H1 (cell line): ENCODE results near the gene SMIM35. TPM values are rescaled to one million over a fixed set of nuclear protein-coding genes. Genes with fewer than 3 reads are reported as not detected.

Experiments used
- SAP30 ChIP-seq: fragments of 300-600 bp; sonication (generic); IDR thresholded peaks from 2 replicates; pipeline ENCODE4 v1.7.1; 2012; ENCODE audit warnings: low read length, moderate library complexity, mild to moderate bottlenecking, inconsistent platforms; ENCODE audit not compliant: insufficient read depth, insufficient replicate concordance
- ZNF274 ChIP-seq: IDR thresholded peaks from 2 replicates; pipeline ENCODE4 v1.7.0; 2012; ENCODE audit warnings: low read length, borderline replicate concordance; ENCODE audit errors: extremely low read depth
- polyA plus RNA-seq, 7 experiments: library from polyadenylated mRNA; depleted of rRNA in 3 of 7; stranded (reverse) in 5 of 7; unstranded in 2 of 7; fragments of >200 nt in 5 of 7; fragments of 200-250 nt in 2 of 7; gene quantifications; 1 replicate in 5 of 7; 2 replicates in 1 of 7; 4 replicates in 1 of 7; pipeline versions ENCODE4 v1.2.1 to v1.2.3, GENCODE V29; 2011 to 2013; ENCODE audit warnings: missing spikeins in 2 of 7, mixed read lengths in 2 of 7
- total RNA-seq: library from RNA; stranded (reverse); fragmentation: NEBNext Ultra II Directional; extraction: Animal tissue kit (Norgen Biotek cat#: 25700); gene quantifications from 2 replicates; pipeline ENCODE4 v1.2.1, GENCODE V29; 2021

Gene SMIM35
- total and polyA plus RNA-seq, 2 of the 8 experiments (the other 6 are each of a cell fraction or from before 2014, with no cell fraction given) = not detected

GRCh38 chr11:118124929-118125535 lies 38.3 kb upstream of the SMIM35 start (continued):
- TF ChIP-seq SAP30 (no peak), ZNF274 (no peak)
